NB4 (cell line): Measurements from ENCODE around the gene BICRAL.

Experiments used
- MYC ChIP-seq: IDR thresholded peaks from 2 replicates; pipeline ENCODE4 v1.6.1; 2011; ENCODE audit warnings: low read depth, low read length
- TF ChIP-seq, protein P1 (sequence below): IDR thresholded peaks from one replicate; pipeline ENCODE4 v1.5.1; 2012; ENCODE audit warnings: low read depth, low read length

DNA sequence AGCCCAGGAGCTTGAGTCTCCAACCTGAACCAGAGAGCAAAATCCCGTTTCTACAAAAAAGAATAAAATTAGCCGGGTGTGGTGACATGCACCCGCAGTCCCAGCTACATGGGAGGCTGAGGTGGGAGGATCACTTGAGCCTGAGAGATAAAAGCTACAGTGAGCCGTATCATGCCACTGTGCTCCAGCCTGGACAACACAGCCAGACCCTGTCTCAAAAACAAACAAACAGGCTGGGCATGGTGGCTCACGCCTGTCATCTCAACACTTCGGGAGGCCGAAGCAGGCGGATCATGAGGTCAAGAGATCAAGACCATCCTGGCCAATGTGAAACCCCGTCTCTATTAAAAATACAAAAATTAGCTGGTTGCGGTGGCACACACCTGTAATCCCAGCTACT, 122.6 kb downstream of the BICRAL start:
- TF ChIP-seq, protein P1, sequence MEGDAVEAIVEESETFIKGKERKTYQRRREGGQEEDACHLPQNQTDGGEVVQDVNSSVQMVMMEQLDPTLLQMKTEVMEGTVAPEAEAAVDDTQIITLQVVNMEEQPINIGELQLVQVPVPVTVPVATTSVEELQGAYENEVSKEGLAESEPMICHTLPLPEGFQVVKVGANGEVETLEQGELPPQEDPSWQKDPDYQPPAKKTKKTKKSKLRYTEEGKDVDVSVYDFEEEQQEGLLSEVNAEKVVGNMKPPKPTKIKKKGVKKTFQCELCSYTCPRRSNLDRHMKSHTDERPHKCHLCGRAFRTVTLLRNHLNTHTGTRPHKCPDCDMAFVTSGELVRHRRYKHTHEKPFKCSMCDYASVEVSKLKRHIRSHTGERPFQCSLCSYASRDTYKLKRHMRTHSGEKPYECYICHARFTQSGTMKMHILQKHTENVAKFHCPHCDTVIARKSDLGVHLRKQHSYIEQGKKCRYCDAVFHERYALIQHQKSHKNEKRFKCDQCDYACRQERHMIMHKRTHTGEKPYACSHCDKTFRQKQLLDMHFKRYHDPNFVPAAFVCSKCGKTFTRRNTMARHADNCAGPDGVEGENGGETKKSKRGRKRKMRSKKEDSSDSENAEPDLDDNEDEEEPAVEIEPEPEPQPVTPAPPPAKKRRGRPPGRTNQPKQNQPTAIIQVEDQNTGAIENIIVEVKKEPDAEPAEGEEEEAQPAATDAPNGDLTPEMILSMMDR: no peak
- no peak for TF ChIP-seq MYC
